ENCODE results near the gene DOCK3. TPM values are rescaled to one million over a fixed set of nuclear protein-coding genes. Genes with fewer than 3 reads are reported as not detected.

The DOCK3 gene
- total RNA-seq, 1 experiment from 2014 or later: 8.3 TPM

DNA sequence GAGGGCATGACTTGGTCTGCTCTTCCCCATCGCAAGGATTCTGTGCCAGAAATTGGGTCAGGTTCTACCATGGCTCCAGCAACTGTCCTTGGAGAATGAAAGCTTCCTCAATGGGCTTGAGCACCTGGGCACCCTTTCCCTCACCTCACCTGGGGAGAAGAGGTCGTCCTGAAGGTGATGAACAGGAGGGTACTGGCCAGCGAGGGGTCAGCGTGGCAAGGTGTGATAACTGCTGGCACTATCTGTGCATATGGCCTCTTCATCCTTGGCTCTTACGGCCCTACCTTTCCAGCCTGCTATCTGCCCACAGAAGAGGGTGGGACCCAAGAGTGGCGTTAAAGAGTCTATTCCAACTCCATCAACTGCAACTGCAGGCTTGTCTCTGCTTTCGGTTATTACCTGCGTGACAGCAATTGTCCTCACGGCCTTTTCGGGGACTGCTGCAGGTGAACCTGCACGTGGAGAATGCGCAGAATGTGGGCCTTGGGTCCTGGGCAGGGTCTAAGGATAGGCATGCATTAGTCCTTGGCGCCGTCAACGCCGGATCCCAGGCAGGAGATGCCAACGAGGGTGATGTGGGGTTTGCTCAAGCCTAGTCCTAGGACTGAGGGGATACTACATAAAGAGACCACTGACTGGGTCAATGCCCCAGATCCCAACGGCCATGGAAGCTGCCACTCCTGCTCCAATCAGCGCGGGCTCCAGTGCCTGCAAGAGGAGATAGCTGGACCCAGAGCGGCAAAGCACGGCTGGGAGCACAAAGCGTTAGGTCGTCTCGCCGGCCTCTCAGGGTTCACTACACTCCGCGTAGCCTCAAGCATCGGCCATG lies 715.7 kb downstream of the DOCK3 start:
- WGBS (ENCODE audit: extremely low coverage, insufficient read length, low lambda C conversion rate): no CpG with 5 or more reads among the region's 29 CpGs
- H4K20me1 ChIP-seq (ENCODE audit: control insufficient read depth, insufficient read depth, insufficient read length): no peaks in the 10 kb centered on the region
- H2BK5ac ChIP-seq (ENCODE audit: insufficient read length, low read length): no peak overlapping the region
- H2BK120ac ChIP-seq (ENCODE audit: low read depth, low read length, poor library complexity, severe bottlenecking): no peak overlapping the region
- H3K23ac ChIP-seq (ENCODE audit: insufficient read length, low read depth, low read length): no peak overlapping the region
- no peak overlapping the region for H2BK12ac ChIP-seq (ENCODE audit: insufficient read length, low read depth, low read length)
- Mint-ChIP-seq H3K27me3 (ENCODE audit: low read depth) (no peaks in the 10 kb centered on the region; the same call in 1 of the 2 replicates), H3K4me1 (peaks cover 49 to 64% of the 10 kb centered on the region in 2 experiments), H3K9me3 (peaks cover 8 to 9% of the 10 kb centered on the region in 2 experiments; a peak in 4 of 5 replicates), H3K36me3 (ENCODE audit: insufficient read depth in 1 of 3, low read depth in 3 of 3) (peaks cover 60 to 84% (median 80%) of the 10 kb centered on the region in 3 experiments), H3K4me3 (peak overlapping the region; percentile 53 to 74), H3K27ac (peak overlapping the region in 2 of 3 experiments; percentile 24 to 70; a peak in 2 of 7 replicates)
- peak overlapping the region; percentile 40 for H3K4me2 ChIP-seq (ENCODE audit: insufficient read depth, insufficient read length, low read length)
- no peak overlapping the region for H2BK15ac ChIP-seq (ENCODE audit: low read depth, low read length)
- no peak overlapping the region for H3K4ac ChIP-seq (ENCODE audit: low read depth, low read length)
- H4K8ac ChIP-seq (replicated peaks; ENCODE audit: insufficient read length, low read depth, low read length): no peak overlapping the region
- no peak overlapping the region for H3T11ph ChIP-seq (ENCODE audit: low read length)
- H2BK20ac ChIP-seq (ENCODE audit: low read depth, low read length, poor library complexity, severe bottlenecking): no peak overlapping the region
- no peak overlapping the region for H2AK5ac ChIP-seq (ENCODE audit: insufficient read length, low read length)
- H2AFZ ChIP-seq (ENCODE audit: low read length): no peak overlapping the region
- H3K9me3 ChIP-seq (ENCODE audit: control insufficient read depth, low read depth, low read length): no peaks in the 10 kb centered on the region
- H3K79me1 ChIP-seq (ENCODE audit: insufficient read depth, low read depth, low read length, poor library complexity, severe bottlenecking): peaks cover 13% of the 10 kb centered on the region
- 0 out of 2 replicates have a peak, but pooled peaks cover 6% of the 10 kb centered on the region for H3K4me1 ChIP-seq (ENCODE audit: insufficient read depth, low read length)
- no peak overlapping the region for H3K14ac ChIP-seq (ENCODE audit: insufficient read depth, low read length)
- H4K91ac ChIP-seq (ENCODE audit: insufficient read length, low read depth, low read length): no peak overlapping the region
- no peaks in the 10 kb centered on the region for H3K27me3 ChIP-seq (ENCODE audit: insufficient read depth, low read length)
- peak overlapping the region; percentile 8 for H3K9ac ChIP-seq (ENCODE audit: extremely low read depth, insufficient read length, low read length)
- peak overlapping the region; percentile 66 for H3K18ac ChIP-seq (ENCODE audit: insufficient read length, low read depth, low read length)
- H4K5ac ChIP-seq (ENCODE audit: insufficient read length, low read depth, low read length): no peak overlapping the region
- H3K56ac ChIP-seq (ENCODE audit: insufficient read length, low read depth, low read length): no peak overlapping the region
- peaks cover 8% of the 10 kb centered on the region for H3K23me2 ChIP-seq (ENCODE audit: insufficient read length, low read depth, low read length, poor library complexity, severe bottlenecking)
- peaks cover 31% of the 10 kb centered on the region for H3K79me2 ChIP-seq (ENCODE audit: insufficient read depth, low read length)
- no peak for TF ChIP-seq CTCF (conservative IDR thresholded peaks at IDR 0.05)
- H3K27ac ChIP-seq (ENCODE audit: insufficient read length, low read depth, low read length): no peak overlapping the region
- no peak for DNase-seq

Measured in H9 (cell line).